HG03558 (cell line): Measurements from ENCODE around the gene PLEKHS1.
"Not testable (repeated sequence)": the region's sequence is repeated elsewhere in the genome, so short reads cannot be mapped to it uniquely, and the experiment has no call there.

Experiments used
- ATAC-seq: cut with Tn5 transposase; IDR thresholded peaks from one replicate; pipeline ENCODE4 v1.9.1; 2021; ENCODE audit warnings: moderate number of reproducible peaks; ENCODE audit not compliant: unreplicated experiment; ENCODE audit errors: extremely low read depth

The PLEKHS1 gene

GRCh38 chr10:113782986-113783704 lies 31.7 kb downstream of the PLEKHS1 start:
- ATAC-seq = no peak

- peak; percentile 74 for ATAC-seq
Measured at GRCh38 chr10:113788604-113789083, 37.2 kb downstream of the PLEKHS1 start.

GRCh38 chr10:113791691-113792090 lies 40.2 kb downstream of the PLEKHS1 start:
- ATAC-seq = no peak

GRCh38 chr10:113801569-113801968 lies 50.1 kb downstream of the PLEKHS1 start:
- ATAC-seq = no peak

- no peak for ATAC-seq
Measured at GRCh38 chr10:113802997-113803396, 51.5 kb downstream of the PLEKHS1 start.

GRCh38 chr10:113806503-113806902 lies 55.0 kb downstream of the PLEKHS1 start:
- no peak for ATAC-seq

- ATAC-seq = no peak
Measured at GRCh38 chr10:113808168-113808567, 56.7 kb downstream of the PLEKHS1 start.

- ATAC-seq = not testable (repeated sequence)
Measured at GRCh38 chr10:113814700-113815099, 63.2 kb downstream of the PLEKHS1 start.

GRCh38 chr10:113819989-113820388 lies 68.5 kb downstream of the PLEKHS1 start:
- ATAC-seq = no peak

- ATAC-seq = no peak
Measured at GRCh38 chr10:113820507-113820906, 69.0 kb downstream of the PLEKHS1 start.

- ATAC-seq = not testable (repeated sequence)
Measured at GRCh38 chr10:113821306-113821705, 69.8 kb downstream of the PLEKHS1 start.

GRCh38 chr10:113822174-113822573 lies 70.7 kb downstream of the PLEKHS1 start:
- ATAC-seq = no peak

- ATAC-seq = no peak
Measured at GRCh38 chr10:113823389-113823788, 71.9 kb downstream of the PLEKHS1 start.

- ATAC-seq = no peak
Measured at GRCh38 chr10:113825791-113826190, 74.3 kb downstream of the PLEKHS1 start.

GRCh38 chr10:113828567-113828966 lies 77.1 kb downstream of the PLEKHS1 start:
- ATAC-seq = not testable (repeated sequence)
